HG02938 (cell line): ENCODE data around the gene SMCO3.
A peak's percentile ranks its signal among the peaks of the same experiment; 100 is the strongest.

ENCODE experiments used
- ATAC-seq: cut with Tn5 transposase; IDR thresholded peaks from one replicate; pipeline ENCODE4 v1.9.1; 2021; ENCODE audit warnings: mild to moderate bottlenecking, moderate library complexity; ENCODE audit not compliant: unreplicated experiment

Gene SMCO3

DNA sequence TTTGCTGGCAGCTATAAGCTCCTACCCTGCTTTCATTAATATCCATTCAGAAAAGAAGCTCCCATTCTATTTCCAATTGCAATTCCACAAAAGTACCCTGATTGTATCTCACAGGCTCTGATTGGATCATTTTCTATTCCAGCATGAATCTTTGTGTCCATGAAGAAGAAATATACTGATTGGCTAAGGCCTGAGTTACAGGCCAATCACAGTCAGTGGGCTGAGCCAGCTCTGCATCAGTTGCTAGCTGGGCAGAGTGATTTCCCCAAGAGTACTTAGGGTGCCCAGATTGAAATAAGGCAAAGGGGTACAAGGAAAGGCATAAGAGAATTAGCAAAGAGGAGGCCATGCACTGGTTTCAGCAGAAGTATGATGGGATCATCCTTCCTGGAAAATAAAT lies 14.9 kb upstream of the SMCO3 start:
- peak; percentile 81 for ATAC-seq

GRCh38 chr12:14827043-14827442 lies 13.1 kb upstream of the SMCO3 start:
- no peak for ATAC-seq

DNA sequence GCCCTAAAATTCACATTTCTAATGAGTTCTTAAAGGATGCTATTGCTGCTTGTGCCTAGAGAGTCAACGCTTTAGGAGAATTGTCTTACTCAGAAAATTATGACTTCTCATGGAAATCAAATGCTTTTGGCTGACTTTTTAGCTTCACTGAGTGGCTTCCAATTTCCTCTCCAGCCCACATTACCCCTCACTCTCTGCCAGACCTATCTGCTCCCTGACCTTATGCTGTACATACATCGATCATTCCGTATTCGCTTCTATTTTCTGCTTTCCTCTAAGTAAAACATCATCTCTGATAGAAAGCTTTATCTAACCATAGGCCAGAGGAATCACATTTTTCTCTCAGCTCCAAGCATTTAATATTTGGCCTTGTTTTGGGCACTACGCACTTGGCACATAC lies 12.5 kb upstream of the SMCO3 start:
- ATAC-seq: no peak

- no peak for ATAC-seq
These were observed 11.3 kb upstream of the SMCO3 start for GRCh38 chr12:14825256-14825655.

GRCh38 chr12:14824012-14824634 lies 10.1 kb upstream of the SMCO3 start:
- no peak for ATAC-seq

DNA sequence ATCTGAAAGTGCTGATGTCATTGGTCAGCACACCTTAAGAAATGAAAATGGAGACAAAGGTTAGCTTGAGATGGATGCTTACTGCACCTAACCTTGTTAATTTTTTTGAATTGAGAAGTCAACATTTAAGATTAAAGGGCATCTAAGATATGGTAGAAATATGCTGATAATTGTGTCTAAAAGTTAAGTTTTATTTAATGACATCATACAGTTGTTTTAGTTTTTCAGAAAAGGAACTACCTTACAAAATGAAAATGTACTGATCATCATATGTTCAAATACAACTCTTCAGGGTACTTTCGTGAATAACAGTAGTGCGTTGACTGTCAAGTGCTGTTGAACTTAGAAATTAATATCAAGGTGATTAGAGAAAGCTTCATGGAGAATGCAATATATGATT lies 2.5 kb downstream of the SMCO3 start:
- ATAC-seq: no peak

GRCh38 chr12:14810953-14811483 lies 3.0 kb downstream of the SMCO3 start:
- no peak for ATAC-seq

DNA sequence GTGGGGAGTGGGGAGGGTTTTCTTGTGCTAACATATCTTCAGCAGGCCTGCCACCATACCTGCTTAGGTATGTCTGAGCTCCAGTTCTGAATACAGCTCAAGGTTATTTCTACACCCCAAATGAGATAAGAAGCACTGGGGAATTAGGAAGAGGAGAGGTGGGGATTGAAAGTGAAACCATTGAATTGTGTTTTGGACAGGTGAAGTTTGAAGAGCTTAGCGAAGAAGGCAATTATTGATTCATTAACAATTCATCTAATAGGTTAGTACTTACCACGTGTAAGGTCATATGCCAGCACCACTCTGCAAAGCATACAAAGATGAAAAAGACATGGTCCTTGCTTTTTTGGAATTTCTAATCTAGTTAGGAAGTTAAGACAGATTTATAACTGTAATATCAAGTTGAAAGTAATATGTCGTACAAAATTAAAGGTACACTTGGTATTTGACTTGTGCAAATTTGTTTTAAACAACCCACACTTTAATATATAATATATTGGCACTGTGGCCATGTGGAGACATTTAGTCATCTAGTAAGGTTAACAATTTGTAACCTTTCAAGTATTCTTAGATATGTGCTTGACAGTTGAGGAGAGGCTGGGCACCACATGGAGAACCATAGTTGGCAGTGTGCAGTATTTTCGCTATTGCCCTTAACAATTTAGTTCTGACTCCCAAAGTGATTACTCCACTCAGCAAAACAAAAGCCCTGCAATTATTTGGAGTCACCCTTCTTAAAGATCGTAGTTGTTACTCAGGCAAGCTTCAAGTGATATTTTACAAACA lies 3.6 kb downstream of the SMCO3 start:
- no peak for ATAC-seq

DNA sequence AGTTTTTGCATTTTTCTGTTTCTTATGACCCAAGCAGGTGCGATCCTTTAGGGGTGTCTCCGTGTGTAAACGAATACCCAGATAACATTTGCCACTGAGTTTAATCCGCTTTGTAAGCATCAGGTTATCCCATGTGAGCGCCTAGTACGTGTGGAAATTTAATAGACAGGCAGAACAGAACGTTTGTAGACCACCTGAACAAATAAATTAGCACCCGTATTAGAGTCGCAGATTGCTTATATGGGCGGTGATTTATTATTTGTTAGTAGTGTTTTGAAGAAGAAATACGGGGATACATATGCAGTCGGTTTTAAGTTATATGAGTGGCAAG lies 10.2 kb downstream of the SMCO3 start:
- ATAC-seq: peak; percentile 12

GRCh38 chr12:14803011-14803829 lies 10.8 kb downstream of the SMCO3 start, which contains the start of the genes C12orf60 and WBP11:
Gene C12orf60 (plus strand): TSS chr12:14803670. CDS start chr12:14822936, 19,266 bp downstream.
Gene WBP11 (minus strand): TSS chr12:14803478. CDS start chr12:14801383, 2,095 bp downstream.
- ATAC-seq: peak; percentile 100

DNA sequence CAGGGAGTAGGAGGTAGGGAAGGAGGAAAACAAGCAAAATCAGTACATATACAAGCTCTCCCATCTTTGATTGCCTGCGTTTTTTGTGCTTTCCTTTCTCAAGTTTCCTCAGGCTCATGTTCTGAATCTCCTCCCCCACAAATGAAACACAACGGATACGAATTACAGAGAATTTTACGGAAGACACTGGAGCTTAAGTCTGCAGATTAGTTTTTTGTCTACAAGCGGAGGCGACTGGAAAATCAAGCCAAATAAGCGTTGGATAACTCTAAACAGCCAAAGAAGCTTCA lies 11.3 kb downstream of the SMCO3 start:
- no peak for ATAC-seq

GRCh38 chr12:14802247-14802646 lies 11.7 kb downstream of the SMCO3 start:
- ATAC-seq: no peak

DNA sequence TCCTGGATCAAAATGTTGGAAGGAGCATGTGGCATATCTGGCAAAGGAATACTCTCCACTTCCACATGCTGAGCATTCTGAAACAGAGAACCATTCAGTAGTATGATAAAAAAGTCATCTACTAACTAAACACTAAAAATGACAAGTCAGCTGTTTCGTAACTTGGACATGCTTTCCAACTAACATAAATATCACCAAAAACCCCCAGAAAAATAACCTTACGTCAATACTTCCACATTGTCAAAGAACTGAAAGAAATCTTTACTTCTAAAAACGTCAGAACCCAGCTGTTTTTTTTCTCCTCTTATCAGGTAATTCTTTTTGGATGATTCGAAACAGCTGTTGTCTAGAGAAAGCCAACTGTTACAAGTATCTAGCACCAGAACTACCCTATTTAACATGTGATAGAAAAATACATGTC lies 18.9 kb downstream of the SMCO3 start:
- ATAC-seq: no peak

DNA sequence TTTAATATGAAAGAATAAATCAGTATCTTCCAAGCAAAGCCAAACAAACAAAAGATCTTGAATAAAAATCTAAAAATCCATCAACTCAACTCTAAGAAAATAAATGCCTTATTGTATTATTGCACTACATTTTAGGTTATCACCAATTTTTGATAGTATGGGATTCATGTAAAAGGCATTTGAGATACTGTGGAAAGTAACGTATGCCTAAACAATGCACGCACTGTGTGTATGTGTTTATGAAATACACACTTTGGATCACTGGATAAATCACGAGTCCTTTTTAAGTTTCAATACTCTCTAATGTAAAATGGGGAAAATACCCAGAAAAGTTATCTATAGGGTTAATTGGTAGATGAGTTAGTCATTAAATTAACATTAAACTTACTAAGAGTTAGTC lies 28.4 kb downstream of the SMCO3 start:
- no peak for ATAC-seq

GRCh38 chr12:14784471-14784870 lies 29.5 kb downstream of the SMCO3 start:
- ATAC-seq: no peak

GRCh38 chr12:14782756-14783155 lies 31.2 kb downstream of the SMCO3 start:
- no peak for ATAC-seq

DNA sequence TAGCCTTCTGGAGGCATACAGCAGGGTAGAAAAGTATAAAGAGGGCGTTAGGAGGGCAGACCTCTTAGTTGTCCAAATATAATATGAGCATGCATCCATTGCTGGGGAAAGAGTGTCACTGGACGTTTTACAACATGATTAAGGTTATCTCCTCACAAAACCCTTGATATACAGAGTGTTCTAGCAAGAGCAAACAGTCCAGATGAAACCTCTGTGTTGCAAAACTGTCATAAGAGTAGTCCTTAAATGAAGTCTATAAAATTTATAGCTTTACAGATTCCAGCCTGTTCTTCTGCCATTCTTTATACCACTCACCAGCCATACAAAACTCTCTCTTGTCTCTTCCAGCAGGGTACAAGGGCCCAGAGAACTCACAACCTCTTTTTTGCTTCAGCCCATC lies 32.4 kb downstream of the SMCO3 start:
- no peak for ATAC-seq

DNA sequence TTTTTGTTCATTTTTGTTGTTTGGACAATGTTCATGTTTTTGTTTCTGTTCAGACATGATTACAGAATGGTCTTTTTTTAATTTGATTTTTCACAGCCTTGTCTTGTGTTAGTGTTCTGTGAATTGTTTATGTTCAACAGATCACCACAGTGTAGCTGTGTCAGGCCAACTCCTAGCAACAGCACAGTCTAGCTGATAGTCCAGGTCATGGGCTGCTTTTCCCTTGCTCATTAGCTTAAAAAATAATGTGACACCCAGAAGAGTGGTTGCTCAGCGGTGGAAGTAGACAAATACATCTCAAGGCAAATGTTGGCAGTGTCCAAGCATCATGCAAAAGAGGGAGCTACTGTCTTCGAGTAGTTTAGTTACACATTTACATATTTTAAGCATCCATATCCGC lies 33.1 kb downstream of the SMCO3 start:
- no peak for ATAC-seq

DNA sequence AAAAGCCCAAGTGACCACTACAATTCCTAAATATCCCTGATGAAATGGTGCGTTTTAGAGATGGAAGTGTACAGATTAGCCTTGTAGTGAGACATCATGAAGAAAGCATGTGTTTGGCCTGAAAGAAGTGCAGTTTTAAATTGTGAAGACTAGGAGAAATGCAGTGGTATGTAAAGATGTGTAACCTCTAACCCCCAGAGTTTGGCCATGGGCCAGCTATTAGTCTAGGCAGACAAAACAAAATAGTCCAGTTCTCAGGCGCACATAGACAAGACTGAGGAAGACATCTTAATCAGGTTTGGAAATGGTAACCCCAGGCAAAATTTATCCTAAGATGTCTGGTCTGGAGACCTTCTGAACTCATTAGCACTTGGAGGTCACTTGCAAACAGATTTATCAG lies 34.1 kb downstream of the SMCO3 start:
- no peak for ATAC-seq

DNA sequence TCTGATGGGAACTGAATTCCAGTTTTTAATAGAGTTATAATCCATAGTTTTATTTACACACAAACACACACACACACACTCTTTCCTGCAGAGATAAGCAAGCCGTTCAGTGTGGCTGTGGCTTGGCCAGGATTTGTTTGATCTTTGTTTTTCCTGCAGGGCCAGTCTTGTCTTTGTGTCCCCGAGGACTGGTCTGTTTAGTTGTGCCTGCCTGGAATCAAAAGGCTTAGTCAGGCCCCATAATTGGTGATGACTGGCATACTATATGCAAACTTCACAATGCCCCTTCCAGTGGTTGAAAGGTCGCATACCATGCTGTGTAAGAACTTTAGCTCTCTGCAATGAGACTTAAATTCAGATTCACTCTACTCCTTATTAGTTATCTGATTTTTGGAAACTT lies 36.7 kb downstream of the SMCO3 start:
- ATAC-seq: no peak

- ATAC-seq: no peak
These were observed 37.6 kb downstream of the SMCO3 start for GRCh38 chr12:14776236-14776961.
